ENCODE data around the gene MAGI1. TPM values are rescaled to one million over a fixed set of nuclear protein-coding genes. Genes with fewer than 3 reads are reported as not detected.

MAGI1 gene
- polyA plus RNA-seq, 3 donors, result 28.3 to 29.7 (median 29.3) TPM

GRCh38 chr3:65689436-65689835, 349.3 kb downstream of the MAGI1 start:
- DNase-seq (ENCODE audit: low read depth in 3 of 3, low spot score in 2 of 3), result no peak

GRCh38 chr3:65687741-65688140, 351.0 kb downstream of the MAGI1 start:
- no peak for DNase-seq (ENCODE audit: low read depth in 3 of 3, low spot score in 2 of 3)

- DNase-seq (ENCODE audit: low read depth in 3 of 3, low spot score in 2 of 3), result peak in 2 of 3 donors; percentile 19 to 41
Measured at GRCh38 chr3:65685621-65686235, 353.0 kb downstream of the MAGI1 start.

GRCh38 chr3:65678516-65678915, 360.2 kb downstream of the MAGI1 start:
- no peak for DNase-seq (ENCODE audit: low read depth in 3 of 3, low spot score in 2 of 3)

GRCh38 chr3:65677486-65678010, 361.2 kb downstream of the MAGI1 start:
- DNase-seq (ENCODE audit: low read depth in 3 of 3, low spot score in 2 of 3), result no peak

- no peak for DNase-seq (ENCODE audit: low read depth in 3 of 3, low spot score in 2 of 3)
Measured at GRCh38 chr3:65676580-65676979, 362.1 kb downstream of the MAGI1 start.

DNA sequence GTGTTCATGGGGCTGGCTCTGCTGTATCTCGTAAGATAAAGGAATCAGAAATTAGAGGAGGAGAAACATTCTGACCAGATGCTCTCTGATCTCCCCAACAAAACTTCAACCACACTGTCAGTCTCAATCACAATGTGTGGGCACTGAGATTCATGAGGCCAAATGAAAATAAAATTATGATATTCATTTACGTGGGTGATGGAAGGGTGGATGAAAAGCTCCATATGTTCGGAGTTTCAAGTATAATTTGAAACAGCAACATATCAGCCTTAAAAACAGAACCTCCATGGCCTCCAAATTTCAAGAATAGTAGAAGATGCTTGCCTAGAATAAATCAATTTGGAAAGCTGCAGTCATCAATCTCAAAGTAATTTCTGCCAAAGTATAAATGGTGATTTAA, 363.7 kb downstream of the MAGI1 start:
- no peak for DNase-seq (ENCODE audit: low read depth in 3 of 3, low spot score in 2 of 3)

GRCh38 chr3:65674226-65674625, 364.5 kb downstream of the MAGI1 start:
- DNase-seq (ENCODE audit: low read depth in 3 of 3, low spot score in 2 of 3), result no peak

DNA sequence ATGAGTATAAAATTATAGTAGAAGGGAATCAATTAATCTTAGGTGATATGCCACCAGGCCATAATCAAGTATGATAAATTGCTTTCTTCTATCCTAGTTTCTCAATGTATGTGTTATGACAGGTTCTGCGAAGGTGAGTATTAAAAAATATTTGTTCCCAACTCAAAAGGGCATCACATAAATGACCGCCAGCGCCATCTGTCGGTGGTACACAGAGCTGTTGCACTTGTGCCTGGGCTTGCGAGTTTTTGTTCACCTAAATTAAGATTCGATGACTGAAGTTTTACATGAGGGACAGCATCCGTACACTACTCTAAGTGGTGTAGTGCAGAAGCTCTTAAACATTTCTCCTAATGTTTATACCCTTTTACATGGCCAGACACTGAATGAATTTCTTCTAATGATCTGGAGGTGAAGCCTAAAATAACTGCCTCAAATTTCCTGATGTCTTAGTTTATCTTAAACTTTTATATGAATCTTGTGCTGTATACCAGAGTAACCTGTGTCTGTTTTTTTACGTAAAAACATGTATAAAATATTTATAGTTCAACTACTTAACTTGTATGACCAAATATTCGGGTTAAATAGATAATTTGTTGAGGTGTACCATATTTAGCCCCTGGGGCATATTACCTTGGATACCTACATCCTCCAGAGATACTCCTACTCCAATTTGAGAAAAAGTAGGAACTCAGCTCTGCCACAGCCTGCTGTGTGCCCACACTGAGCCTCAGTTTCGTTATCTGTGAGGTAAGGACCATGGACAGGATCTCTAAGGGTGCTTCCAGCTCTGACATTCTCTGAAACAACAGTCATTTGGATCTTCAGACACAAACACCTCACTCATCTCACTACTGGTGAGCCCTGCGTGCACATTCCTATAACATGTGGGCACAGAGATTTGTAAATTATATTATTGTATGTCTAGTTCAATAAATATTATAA, 365.6 kb downstream of the MAGI1 start:
- DNase-seq (ENCODE audit: low read depth in 3 of 3, low spot score in 2 of 3), result peak in 2 of 3 donors; percentile 23 to 25

GRCh38 chr3:65672061-65672460, 366.7 kb downstream of the MAGI1 start:
- DNase-seq (ENCODE audit: low read depth in 3 of 3, low spot score in 2 of 3), result no peak

DNA sequence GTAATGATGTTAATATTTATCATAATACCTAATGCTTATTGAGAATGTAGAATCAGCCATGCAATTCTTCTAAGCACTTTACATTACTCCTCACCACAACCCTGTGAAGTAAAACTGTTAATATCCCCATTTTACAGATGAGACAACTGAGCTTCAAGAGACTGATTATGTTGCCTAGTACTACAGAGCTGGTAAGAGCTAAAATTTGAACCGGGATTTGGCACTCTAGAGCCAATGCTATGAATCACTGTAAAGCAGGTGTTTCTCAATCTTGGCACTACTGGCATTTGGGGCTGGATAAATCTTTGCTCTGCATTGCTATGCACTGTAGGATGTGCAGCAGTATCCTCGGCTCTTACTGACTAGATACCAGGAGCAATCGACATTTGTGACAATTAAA, 367.7 kb downstream of the MAGI1 start:
- DNase-seq (ENCODE audit: low read depth in 3 of 3, low spot score in 2 of 3), result no peak

GRCh38 chr3:65669163-65669875, 369.4 kb downstream of the MAGI1 start:
- no peak for DNase-seq (ENCODE audit: low read depth in 3 of 3, low spot score in 2 of 3)

- DNase-seq (ENCODE audit: low read depth in 3 of 3, low spot score in 2 of 3), result no peak
Measured at GRCh38 chr3:65667963-65668362, 370.8 kb downstream of the MAGI1 start.

DNA sequence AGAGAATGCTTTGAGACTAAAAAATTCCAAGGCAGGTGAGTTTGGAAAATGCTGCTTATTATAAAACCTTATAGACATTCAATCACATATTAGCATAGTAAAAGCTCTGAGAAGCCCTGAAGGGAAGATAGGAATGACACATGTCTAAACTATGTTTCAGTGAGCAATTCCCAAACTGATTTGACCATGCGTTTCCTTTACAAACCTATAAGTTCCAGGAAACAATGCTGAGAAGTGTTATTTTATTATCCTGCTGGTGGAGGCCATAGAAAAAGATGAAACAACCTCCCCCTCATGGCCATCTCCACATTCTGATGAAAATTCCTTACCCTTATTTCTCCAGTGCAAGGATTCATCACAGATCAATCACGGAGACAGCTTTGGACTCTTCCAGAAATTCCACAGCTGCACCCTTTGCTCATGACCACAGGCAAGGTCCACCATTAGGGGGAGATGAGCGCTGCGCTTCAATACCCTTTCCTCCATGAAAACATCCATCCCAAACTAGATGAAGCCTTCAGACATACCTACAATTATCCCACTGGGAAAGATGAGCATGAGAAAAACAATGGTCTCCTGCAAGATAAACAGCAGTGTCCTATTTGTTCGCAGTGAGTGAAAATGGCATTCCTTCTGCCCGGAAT, 372.1 kb downstream of the MAGI1 start:
- DNase-seq (ENCODE audit: low read depth in 3 of 3, low spot score in 2 of 3), result no peak

GRCh38 chr3:65665915-65666314, 372.8 kb downstream of the MAGI1 start:
- no peak for DNase-seq (ENCODE audit: low read depth in 3 of 3, low spot score in 2 of 3)

DNA sequence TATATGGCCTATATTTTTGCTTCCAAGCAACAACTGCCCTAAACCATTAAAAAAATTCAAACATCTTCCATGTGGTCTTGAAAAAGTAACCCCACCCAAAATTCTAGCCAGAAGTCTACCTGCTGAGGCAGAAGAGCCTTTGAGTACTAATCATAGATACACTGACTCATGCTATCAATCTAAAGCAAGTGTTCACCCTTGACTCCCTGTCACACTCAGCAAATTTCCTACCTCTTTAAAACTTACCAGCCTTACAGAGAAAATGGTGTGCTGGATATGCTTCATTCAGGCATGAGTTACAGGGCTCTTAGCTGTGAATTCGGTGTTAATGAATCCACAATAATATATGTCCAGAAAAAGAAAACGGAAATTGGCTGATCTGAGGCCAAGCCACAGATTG, 373.8 kb downstream of the MAGI1 start:
- no peak for DNase-seq (ENCODE audit: low read depth in 3 of 3, low spot score in 2 of 3)

DNA sequence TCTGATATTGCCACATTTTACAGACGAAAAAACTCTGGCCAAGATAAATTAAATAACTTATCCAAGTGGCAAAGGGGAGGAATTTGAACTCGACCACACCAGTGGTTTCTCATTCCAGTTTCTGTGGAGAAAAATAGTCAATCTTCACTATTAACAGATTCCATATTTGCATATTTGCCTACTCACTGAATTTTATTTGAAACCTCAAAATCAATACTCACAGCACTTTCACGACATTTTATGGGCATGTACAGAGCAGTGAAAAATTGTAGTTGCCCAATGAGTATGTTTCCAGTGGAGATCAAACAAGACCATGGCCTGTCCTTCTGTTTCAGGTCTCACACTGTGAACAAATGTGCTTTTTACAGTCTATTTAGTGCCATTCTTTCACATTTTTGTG, 374.3 kb downstream of the MAGI1 start:
- no peak for DNase-seq (ENCODE audit: low read depth in 3 of 3, low spot score in 2 of 3)

DNA sequence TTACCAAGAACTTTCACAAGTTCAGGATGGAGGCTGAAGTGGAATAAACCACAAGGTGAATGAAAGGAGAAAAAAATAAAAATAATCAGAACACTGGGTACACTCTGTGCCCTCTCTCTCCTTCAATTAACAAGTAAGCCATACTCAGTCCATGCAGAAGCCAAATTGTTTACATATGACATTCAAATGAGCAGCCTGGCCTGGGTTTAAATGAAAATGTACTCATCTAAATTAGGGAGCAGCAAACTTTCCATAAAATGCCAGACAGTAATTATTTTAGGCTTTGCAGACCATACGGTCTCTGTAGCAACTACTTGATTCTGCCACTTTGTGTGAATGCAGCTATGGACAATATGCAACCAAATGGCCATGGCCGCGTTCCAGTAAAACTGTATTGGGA, 376.6 kb downstream of the MAGI1 start:
- DNase-seq (ENCODE audit: low read depth in 3 of 3, low spot score in 2 of 3), result no peak

DNA sequence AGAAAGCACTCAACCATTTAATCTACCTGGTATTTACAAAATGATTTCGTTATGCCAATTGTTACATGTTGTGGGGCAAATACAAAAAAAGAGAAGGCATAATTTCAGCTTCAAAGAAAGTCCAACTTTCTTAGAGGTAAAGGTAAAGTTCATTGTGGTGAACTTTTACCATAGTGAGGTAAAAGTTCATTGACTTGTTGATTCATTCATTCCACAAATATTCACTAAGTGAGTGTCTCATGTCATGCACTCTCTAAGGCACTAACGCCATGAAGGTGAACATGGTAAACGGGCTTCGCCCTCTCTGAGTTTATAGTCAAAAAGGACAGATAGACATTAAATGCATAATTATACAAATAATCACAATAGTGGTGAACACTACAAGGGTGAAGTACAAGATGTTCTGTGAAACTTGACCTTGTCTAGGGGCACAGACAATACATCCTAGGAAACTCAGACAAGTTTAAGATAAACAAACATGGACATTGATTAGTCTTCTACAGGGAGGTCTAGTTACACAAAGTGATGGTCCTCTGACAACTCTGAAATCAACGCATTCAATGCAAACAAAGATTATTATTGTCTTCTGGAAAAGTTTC, 378.6 kb downstream of the MAGI1 start:
- no peak for DNase-seq (ENCODE audit: low read depth in 3 of 3, low spot score in 2 of 3)

GRCh38 chr3:65659396-65659795, 379.3 kb downstream of the MAGI1 start:
- no peak for DNase-seq (ENCODE audit: low read depth in 3 of 3, low spot score in 2 of 3)

All from right renal cortex interstitium (tissue), 3 donors.